ENCODE data around the gene SYNE1.
"Not testable (repeated sequence)": the region's sequence is repeated elsewhere in the genome, so short reads cannot be mapped to it uniquely, and the experiment has no call there.

Gene SYNE1

DNA sequence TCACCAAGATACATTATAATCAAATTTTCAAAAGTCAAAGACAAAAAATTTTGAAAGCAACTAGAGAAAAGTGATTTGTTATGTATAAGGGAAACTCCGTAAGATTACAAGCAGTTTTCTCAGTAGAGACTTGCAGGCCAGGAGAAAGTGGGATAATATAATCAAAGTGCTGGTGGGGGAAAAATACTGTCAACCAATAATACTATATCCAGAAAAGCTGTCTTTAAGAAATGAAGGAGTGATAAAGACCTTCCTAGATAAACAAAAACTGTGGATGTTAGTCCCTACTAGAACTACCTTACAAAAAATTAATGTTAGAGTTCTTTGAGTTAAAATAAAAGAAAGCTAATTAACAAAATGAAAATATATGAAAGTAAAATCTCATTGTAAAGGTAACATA is 79.7 kb downstream of the SYNE1 start:
- no peak for DNase-seq

DNA sequence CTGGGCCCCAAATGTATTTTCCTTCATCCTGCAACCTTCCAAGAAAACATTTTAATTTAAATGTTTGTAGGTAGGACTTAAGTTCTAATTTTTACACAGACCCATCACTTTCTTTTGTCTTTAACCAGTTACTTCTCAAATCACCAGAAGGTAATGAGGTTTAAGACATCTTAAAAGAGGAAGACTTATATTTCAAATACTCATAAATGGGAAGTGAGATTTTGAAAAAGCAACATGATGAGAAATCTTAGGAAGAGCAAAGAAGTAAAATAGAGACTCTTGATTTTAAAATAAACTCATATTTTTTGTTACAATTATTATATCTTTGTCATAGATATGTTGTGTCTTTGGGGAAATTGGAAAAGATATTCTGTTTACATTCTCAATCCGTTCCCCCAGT is 82.3 kb downstream of the SYNE1 start:
- no peak for DNase-seq

DNA sequence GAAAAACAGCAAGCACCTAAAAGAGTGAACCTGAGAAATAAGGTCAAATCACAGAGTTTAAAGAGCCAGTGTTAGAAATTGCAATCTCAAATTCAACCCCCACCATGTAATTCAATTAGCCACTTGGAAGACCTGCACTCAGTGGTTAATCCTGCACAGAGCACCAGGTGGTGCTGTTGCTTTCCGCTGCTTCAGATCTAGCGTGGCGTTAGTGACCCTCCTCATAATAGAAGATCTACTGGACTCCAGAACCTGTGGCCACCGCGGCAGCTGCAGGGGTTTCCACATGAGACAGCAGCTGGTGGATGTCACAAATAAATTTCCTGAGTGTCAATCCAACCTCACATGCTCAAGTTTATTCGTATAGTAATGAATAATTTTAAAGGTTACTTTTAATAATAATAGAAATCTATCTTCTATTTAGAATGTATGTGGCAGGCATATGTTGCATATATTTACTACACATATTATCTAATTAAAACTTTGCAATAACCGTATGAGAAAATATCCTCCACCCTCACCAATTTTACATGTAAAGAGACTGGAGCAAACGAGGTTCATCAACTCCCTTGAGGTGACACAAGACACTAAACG is 84.4 kb downstream of the SYNE1 start:
- no peak for DNase-seq

DNA sequence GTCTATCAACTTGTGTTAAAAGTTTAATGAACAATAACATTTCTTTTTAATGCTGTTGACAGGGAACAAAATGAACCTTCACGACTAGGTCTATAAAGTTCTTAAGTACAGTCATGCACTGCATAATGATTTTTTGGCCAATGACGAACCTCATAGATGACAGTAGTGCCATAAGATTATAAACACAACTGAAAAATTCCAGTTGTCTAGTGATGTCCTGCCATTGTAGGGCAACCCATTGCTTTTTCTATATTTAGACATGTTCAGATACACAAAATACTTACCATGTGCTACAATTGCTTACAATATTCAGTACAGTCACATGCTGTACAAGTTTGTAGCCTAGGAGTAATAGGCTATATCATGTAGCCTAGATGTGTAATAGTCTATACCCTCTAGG is 93.6 kb downstream of the SYNE1 start:
- DNase-seq, result no peak

DNA sequence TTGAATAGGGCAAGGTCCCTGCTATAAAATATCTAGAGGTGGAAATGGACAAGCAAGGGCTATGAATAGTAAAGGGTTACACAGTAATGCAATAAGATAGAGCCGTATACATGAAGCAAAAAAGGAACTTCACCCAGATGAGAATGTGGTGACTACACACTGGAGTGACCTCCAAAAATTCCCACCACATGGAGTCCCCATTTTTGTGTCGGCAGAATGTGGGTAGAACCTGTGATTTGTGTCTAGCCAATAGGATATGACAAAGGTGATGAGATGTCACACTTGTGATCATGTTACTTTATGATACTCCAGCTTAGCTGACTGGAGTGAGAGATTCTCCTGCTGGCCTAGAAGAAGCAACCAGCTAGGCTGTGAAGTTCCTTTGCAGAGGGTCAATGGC is 96.8 kb downstream of the SYNE1 start:
- DNase-seq, result no peak

DNA sequence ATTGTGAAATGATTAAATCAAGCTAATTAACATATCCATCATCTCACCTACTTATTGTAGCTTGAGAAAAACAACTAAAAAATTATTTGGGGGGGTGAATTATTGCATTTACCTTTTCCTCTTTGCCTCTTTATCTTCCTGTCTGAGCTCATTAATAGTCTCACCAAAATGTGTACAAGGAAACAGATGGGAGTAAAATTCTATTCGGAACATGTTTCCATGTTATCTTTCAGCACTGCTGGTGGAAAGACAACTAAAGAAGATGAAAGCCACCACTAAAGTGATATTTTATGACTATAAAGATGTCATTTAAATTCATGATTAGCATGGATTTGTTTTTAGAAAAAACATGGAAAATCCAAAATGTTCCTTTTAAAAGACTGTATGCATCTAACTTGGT is 102.6 kb downstream of the SYNE1 start:
- DNase-seq, result no peak

DNA sequence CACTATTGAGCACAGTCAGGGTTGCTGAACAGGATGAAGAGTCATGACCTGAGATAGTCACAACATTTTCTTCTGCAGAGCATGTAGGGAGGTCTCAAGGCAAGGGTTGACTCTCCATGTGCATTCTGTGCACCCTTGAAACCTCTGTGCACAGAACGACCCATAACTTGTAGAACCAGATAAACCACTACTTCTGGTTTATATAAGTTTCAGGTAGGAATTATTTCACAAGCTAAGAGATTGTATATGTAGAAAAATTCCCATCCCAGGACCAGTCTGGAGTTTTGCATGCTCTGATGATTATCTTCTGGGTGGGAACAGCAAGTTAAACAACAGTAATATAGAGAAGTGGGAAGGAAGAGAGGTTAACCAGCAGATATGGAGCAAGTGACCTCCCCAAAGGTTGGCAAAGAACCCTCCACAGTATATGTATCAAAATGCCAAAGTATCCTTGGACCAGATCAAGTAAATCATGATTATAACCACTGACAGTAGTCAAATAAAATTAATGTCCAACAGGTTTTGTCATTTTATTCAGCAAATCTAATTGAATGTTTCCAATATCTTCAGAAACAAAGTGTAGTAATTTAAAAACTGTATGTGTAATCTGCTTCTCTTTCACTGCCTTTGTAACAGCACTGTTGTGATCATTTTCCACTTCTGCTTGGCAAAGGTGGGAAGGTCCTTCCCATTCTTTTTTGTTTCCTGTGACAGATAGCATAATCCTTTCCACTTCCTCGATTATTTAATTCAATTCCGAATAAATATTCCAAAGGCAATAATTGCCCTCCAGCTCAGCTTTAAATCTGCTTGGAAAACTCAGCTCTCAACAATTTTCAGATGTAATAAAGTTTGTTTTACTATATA is 104.4 kb downstream of the SYNE1 start:
- DNase-seq, result no peak

DNA sequence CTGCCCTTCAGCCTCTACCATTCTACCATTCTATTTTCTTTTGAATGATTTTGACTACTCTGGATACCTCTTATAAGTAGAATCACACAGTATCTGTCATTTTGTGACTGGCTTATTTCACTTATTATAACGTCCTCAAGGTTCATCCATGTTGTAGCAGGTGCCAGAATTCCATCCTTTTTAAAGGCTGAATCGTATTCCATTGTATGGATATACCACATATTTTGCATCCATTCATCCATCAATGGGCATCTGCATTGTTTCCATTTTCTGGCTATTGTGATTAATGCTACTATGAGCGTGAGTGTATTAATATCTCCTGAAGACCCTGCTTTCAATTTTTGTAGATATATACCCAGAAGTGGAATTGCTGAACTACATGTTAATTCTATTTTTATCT is 105.5 kb downstream of the SYNE1 start:
- no peak for DNase-seq

DNA sequence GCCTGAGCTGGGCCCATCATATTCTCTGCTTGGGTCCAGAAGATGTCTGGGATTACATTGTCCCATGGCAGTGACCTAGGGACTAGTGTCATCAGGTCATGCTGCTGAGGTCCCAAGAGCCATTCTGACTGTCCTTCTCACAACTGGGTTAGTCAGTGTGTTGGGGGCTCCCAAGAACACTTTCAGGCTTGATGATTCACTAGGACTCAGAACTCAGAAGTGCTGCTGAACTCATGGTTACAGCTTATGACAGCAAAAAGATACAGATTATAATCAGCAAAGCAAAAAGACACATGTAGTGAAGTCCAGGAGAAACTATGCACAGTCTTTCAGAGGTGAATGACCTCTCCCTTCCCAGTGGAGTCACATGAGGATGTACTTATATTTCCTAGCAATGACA is 107.8 kb downstream of the SYNE1 start:
- DNase-seq, result no peak

DNA sequence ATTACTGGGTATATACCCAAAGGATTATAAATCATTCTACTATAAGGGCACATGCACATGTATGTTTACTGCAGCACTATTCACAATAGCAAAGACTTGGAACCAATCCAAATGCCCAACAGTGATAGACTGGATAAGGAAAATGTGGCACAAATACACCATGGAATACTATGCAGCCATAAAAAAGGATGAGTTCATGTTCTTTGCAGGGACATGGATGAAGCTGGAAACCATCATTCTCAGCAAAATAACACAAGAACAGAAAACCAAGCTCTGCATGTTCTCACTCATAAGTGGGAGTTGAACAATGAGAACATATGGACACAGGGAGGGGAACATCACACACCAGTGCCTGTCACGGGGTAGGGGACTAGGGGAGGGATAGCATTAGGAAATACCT is 123.0 kb downstream of the SYNE1 start:
- not testable (repeated sequence) for DNase-seq

DNA sequence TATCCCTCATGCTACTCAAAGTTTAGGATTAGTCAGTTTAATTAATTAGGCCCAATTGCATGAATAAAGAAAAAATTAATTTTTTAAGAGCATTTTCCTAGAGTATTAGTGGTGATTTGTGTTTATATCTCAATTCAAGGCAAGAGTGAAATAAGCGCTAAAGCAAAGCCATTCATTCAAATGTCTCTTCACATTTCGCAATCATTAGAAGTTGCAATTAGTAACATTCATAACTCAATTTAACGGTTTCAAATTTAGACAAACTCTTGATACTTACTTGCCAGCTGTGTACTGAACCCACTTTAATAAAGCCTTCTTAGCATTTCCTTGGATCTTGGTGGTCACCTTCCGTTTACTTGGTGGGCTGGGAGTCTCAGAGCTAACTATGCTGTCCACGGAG is 127.2 kb downstream of the SYNE1 start:
- no peak for DNase-seq

DNA sequence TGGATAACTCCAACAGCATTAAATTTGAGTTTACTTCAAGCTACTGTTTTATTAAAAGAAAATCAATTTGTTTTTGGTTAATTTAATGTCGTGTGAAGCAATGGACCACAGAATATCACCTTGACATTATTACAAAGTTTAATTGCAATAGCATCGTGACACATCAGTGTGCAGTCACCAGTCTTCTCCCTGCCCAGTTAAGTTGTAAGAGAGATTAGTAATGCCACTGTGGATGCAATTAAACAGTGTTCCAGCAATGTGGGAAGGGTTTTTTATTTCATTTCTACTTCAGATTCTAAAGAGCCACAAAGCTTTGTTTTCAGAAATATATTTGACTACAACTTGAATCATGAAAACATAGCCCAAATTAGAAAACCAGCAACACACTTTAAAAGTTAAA is 128.7 kb downstream of the SYNE1 start:
- DNase-seq, result no peak

DNA sequence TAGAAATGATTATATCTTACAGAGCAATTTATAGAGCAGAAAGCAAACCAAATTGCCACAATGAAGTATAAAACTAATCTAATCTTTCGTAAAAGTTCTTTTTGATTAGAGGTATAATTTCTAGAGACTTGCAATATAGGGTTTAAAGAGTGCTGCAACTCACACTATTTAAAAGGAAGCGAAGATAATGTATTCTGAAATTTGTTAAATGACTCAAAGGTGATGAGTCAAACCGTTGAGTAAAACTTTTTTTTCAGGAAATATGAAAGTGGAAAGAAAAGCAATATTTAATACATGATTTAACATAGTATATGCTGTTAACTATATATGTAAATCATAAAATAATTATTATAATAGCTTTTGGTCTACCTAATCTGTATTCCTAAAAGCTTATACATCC is 133.6 kb downstream of the SYNE1 start:
- no peak for DNase-seq

DNA sequence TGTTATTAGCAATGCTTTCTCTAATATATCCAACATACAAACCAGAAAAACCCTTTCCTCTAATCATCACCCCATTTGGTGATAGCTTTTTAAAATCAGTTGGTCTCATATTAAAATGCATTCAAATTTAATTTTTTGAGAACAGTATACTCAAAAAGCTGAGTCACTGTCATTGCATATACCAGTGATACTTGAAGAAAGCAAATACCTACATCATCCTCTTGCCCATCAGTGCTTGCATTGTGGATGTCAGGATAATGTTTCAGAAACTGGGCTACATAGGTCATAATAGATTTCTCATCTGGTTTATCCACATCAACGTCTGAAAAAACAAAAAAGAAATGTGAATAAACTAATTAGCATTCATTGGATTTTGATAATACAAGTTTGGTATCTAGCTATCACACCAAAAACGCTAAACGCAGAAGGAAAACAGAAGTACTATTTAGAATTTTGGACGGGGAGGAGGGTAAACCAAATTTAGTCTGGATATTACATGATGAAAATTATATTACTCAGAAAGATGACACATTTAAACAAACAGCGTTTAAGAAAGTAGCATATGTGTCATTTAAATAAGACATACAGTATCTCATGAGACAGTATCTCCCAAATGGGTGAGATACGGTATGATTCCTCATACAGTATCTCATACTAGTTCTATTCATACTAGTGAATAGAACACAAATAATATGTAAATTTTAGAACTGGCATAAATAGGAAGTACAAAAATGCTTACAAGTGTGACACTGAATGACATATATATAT is 134.6 kb downstream of the SYNE1 start:
- DNase-seq, result no peak

DNA sequence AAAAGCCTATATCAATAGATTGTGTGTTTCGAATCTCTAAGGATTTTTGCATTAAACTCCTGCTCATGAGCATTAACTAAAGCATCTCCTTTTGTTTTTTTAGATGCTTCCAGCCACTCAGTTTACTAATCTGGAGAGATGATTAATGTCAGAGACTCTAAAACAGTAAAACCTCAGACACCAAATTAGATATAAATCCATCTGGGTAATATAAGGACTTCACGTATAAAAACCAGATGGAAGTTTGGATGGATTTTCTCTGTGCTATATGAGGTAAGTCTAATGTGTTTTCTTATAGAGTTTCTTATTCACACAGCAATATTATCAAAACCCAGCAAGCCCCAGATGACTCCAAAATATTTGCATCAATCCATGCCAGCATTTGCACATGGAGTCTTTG is 137.2 kb downstream of the SYNE1 start:
- DNase-seq, result no peak

DNA sequence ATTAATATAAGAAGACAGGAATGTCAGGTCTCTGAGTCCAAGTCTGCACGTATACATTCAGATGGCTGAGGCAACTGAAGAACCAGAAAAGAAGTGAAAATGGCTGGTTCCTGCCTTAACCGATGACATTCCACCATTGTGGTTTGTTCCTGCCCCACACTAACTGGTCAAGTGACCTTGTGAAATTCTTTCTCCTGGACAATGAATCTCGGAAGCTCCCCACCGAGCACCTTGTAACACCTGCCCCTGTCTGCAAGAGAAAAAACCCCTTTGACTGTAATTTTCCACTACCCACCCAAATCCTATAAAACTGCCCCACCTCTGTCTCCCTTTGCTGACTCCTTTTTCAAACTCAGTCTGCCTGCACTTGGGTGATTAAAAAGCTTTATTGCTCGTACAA is 140.4 kb downstream of the SYNE1 start:
- DNase-seq, result no peak

DNA sequence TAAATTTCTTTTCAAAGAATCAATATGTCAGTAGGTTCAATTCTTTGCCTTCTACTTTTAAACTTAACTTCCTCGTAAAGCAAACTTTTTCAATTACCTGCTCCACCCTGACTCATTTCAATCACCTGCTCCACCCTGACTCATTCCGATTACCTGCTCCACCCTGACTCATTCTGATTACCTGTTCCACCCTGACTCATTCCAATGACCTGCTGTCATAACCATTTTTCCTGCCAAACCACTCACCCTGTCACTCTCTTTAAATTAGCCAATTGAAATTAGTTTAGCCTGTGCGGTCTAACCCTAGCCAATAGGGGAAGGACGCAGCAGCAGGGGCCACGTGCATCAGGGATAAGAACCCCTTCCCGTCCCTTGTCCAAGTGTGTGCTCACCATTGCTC is 141.7 kb downstream of the SYNE1 start:
- not testable (repeated sequence) for DNase-seq

DNA sequence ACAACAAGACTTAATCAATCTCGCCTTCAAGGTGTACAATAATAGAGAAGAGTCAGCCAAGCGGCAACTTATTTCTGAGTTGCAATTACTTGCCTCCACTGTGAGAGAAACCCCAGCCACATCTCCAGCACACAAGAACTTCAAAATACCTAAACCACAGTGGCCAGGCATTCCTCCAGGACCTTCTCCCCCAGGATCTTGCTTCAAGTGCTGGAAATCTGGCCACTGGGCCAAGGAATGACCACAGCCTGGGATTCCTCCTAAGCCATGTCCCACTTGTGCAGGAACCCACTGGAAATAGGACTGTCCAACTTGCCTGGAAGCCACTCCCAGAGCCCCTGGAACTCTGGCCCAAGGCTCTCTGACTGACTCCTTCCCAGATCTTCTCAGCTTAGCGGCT is 144.9 kb downstream of the SYNE1 start:
- DNase-seq, result not testable (repeated sequence)

DNA sequence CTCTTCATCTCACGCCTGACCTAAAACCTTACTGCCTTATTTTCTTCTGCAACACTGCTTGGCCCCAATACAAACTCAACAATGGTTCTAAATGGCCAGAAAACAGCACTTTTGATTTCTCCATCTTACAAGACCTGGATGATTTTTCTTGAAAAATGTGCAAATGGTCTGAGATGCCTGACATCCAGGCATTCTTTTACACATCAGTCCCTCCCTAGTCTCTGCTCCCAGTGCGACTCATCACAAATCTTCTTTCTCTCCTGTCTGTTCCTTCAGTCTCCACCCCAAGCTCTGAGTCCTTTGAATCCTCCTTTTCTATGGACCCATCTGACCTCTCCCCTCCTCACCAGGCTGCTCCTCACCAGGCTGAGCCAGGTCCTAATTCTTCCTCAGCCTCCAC is 145.7 kb downstream of the SYNE1 start:
- DNase-seq, result not testable (repeated sequence)

DNA sequence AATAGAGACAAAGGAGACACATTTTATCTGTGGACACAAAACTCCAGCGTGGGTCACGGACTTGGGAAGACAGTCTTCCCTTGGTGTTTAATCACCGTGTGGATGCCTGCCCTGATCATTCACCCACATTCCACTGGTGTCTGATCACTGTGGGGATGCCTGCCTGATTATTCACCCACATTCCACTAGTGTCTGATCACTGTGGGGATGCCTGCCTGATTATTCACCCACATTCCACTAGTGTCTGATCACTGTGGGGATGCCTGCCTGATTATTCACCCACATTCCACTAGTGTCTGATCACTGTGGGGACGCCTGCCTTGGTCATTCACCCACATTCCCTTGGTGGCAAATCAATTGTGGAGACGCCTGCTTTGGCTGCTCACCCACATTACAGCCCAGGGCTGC is 146.2 kb downstream of the SYNE1 start:
- DNase-seq, result not testable (repeated sequence)

DNA sequence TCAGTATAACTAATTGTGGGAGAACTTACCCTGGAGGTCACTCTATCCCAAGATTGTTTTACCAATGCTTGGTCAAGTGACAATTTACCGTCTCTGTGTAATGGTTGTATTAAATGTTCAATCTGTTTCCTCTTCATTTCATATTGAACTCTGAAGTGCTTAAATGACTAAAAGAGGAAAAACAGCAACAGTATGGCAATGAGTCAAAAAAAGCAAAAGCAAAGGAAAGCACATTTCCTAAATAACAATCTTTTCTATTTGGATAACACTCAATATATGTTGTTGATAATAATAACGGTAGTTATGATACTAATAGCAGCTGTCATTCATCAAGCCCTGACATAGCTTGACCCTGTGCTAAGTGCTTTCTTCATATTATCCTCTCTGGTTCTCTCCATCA is 152.4 kb downstream of the SYNE1 start:
- no peak for DNase-seq

DNA sequence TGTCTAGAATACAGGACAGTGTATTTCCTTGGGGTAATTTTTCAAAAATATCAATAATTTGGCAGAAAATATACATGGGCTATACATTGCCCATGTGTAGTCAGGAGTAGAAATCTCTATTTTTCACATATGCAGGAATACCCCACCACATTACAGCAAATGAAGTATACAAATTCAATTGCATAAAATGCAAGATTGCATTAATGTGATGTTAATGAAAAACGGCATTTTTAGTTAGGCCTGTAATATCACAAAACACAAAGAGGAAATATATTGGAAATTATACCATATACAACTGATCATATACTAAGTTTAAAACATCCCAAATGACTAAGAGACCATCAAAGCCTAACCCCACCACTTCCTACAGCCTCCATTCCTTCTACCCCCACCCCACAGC is 154.9 kb downstream of the SYNE1 start:
- no peak for DNase-seq

DNA sequence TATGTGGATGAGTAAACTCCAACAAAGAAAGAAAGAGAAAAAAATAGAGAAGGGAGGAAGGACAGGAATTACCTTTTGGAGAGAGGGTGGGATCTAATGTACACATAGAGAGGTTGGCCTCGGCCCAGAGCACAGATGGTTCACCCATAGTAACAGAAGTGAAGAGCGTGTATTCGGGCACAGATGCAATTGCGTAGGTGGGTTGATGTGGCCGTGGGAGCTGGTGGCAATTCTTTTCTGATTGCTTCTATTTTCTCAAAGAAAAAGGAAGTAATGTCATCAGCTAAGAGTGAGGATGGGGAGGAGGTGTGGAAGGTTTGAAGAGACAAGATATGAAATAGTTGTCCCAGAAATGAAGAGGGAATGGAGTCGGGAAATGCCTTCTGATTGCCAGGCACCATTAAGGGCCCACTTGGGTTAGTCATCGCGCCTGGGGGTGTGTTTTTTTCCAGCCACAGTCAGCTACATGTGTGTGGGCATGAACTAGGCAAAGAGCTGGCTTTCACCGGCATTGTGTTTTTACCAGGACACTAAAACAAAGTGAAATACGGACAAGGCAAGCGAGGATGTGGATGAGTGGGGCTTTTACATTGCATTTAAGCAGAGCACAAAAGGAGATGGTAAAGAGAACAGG is 158.7 kb downstream of the SYNE1 start:
- no peak for DNase-seq

DNA sequence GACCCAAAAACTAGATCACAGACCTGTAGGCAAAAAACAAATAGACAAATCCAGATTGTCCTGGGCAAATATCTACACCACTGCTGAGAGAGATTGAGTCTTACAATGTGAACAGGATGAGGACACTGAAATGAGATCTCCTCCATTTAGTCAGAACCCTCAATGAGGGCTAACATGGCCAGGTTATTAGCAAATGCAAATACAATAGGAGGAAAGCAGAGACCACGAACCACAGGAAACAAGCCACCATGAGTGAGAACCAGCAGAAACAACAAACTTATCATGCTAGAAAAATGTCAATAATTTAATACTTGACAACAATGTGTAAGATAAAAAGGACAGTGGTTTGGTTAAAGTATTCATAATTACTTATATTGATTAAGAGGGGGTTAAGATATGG is 162.8 kb downstream of the SYNE1 start:
- DNase-seq, result no peak
